G401 (cell line): ENCODE measurements around the gene IL17RA. TPM values are rescaled to one million over a fixed set of nuclear protein-coding genes. Genes with fewer than 3 reads are reported as not detected.
"Not testable (repeated sequence)": the region's sequence is repeated elsewhere in the genome, so short reads cannot be mapped to it uniquely, and the experiment has no call there.

Experiments
- DNase-seq: peaks from one replicate; pipeline ENCODE4 v3.0.0-alpha.2; 2015; ENCODE audit warnings: low spot score
- in situ Hi-C: cut with HindIII; loops from 2 replicates; pipeline ENCODE4 v1.10.0; 2016; ENCODE audit warnings: low sequenced_read_pairs, mixed read lengths
- total RNA-seq: library from RNA; depleted of rRNA; stranded (reverse); fragments of >200 nt; shearing (Covaris generic); gene quantifications from 2 replicates; pipeline ENCODE4 v1.2.3, GENCODE V29; 2014; rRNA removed

IL17RA gene
- total RNA-seq, 1 experiment from 2014 or later = 7.3 TPM

GRCh38 chr22:17143826-17144225 lies 59.0 kb downstream of the IL17RA start:
- in situ Hi-C loops = no loop called here
- DNase-seq = no peak

DNA sequence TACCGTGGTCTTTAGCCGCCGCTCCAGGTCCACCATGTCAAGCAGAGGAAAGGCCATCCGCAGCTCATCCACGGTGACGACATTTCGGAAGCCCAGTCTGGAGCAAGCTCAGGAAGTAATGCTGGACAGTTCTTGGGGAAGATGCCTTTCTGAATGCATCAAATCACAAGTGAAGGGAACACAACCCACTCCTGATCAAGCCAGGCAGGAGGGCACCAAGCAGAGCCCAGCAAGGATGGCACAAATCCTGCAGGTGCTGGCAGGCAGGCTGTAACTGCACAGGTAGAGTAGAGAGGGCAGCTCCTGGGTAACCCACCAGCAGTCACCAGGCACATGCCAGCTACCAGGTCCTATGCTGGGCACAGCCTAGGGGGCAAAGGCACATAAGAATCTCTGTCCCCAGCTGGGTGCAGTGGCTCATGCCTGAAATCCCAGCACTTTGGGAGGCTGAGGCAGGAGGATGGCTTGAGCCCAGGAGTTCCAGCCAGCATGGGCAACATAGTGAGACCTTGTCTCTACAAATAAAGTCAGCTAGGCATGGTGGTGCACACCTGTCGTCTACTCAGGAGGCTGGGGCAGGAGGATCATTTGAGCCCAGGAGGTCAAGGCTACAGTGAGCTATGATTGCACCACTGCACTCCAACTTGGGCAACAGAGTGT lies 60.4 kb downstream of the IL17RA start:
- in situ Hi-C loops = no loop called here

GRCh38 chr22:17147458-17147857 lies 62.7 kb downstream of the IL17RA start:
- DNase-seq, in situ Hi-C loops: not testable (repeated sequence)

More for the DNA sequence above, 60.4 kb downstream of the IL17RA start:
- DNase-seq = no peak

DNA sequence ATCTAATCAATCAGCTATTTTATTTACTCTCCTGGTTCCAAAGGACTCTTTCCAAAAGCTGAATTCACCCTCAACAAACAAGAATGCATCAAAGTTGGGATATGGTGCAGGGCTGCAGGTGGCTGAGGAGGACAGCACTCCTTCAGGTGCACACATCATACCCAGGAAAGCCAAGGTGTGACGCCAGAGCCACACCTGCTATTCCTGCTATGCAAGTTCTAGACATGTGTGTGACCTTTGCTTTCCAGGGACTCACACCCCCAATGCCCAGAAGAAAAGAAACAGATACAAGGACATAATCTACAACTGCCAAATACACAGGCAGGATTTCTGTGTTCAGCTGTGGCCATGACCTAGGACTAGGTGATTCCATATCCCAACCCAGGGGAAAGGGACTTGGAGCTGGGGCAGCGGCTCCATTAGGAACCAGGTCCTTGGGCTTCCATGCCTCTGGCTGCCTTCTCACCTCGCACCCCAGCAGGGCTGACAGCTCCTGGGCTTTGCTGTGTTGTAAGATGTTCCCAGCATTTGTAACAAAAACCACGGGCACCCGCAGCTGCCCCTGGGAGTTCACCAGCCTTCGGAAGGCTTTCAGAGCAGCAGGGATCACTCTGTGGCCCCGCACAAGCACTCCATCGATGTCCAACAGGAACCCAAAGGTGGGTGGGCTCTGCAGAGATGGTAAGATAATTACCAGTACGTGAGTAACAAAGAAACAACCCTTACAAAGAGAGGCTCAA lies 64.4 kb downstream of the IL17RA start:
- DNase-seq = no peak
- in situ Hi-C loops = no loop called here

GRCh38 chr22:17152340-17152739 lies 67.5 kb downstream of the IL17RA start:
- in situ Hi-C loops = no loop called here
- DNase-seq = no peak

GRCh38 chr22:17152971-17153370 lies 68.2 kb downstream of the IL17RA start:
- no peak for DNase-seq
- in situ Hi-C loops = no loop called here

GRCh38 chr22:17155941-17156340 lies 71.1 kb downstream of the IL17RA start:
- DNase-seq = no peak
- in situ Hi-C loops = no loop called here

GRCh38 chr22:17157714-17158113 lies 72.9 kb downstream of the IL17RA start:
- DNase-seq = no peak
- in situ Hi-C loops = no loop called here

DNA sequence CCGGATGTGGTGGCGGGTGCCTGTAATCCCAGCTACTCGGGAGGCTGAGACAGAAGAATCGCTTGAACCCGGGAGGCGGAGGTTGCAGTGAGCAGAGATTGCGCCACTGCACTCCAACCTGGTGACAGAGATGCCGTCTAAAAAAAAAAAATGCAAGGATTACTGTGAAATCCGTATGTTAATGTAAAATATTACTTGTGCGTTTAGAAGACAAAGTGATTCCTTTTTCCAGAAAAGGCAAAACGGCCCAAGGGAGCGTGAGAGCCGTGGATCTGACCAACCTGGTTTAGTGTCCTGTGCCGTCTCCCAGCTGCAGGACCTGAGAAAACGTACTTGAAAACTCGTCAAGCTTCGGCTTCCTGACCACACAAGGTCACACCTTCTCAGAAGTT lies 73.4 kb downstream of the IL17RA start:
- in situ Hi-C loops = no loop called here
- no peak for DNase-seq

- in situ Hi-C loops = no loop called here
- peak; percentile 84 for DNase-seq
Measured at GRCh38 chr22:17158568-17159503, 74.0 kb downstream of the IL17RA start, which contains the start of gene HDHD5. TSS of gene HDHD5 (minus strand) at chr22:17159277. CDS start at chr22:17159251, 26 bp downstream.

DNA sequence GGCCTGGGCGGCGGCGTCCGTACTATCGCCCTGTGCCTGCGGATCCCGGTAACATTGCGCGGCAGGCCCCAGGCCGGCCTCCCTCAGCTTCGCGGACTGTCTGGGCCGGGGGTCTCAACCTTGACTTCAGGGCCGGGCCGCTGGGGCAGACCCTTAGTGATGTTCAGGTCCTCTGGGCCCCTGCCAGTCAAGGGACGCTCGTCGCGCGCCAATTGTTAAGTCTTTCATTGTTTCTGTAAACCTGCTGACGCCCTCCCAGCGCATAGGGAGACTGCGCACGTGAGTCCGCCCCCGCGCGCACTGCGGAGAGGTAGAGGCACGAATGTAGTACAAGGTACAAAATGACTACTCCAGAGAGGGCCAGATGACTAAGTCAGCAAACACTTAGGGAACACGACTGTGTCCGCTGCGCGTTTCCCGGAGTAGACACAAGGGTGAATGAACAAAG lies 74.7 kb downstream of the IL17RA start:
- DNase-seq = peak; percentile 71
- in situ Hi-C loops = no loop called here

DNA sequence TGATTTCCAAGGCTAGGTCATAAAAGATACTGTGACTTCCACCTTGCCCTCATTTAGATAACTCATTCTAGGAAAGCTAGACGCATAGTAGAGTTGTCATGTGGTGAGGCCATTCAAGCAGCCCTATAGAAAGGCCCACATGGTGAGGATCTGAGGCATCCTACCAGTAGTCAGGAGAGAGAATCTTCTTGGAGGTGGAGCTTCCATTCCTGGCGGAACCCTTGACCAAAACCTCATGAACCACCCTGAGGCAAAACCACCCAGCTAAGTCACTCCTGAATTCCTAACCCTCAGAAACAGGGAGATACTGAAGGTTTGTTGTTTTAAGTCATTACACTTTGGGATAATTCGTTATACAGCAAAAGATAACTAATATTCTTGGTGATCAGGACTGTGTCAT lies 77.2 kb downstream of the IL17RA start:
- no peak for DNase-seq
- in situ Hi-C loops = no loop called here

DNA sequence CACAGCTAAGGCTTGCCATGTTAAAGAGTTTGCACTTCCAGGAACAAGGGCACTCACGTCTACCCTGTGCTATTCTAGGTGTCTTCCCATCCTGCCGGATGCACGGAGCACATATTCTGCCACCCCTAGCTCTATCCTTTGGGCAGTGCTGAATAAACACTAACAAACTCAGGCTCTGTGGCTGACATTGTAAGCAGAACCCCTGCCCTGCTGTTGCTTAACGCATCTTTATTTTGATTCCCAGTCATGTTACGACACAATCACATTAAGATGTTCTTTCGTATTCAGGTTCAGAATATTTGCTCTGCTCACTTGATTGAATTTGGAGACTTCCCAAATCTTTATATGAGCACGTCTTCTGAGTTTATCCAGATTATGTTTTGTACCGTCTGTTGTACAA lies 77.9 kb downstream of the IL17RA start:
- no peak for DNase-seq
- in situ Hi-C loops = no loop called here

GRCh38 chr22:17164392-17165024 lies 79.7 kb downstream of the IL17RA start:
- no peak for DNase-seq
- in situ Hi-C loops = no loop called here

Other genes starting within 250 kb of the IL17RA start
- not detected in 2 replicates for gene GAB4, start 76.8 kb upstream of the IL17RA start, total RNA-seq
- 0.74 and 0.75 TPM in 2 replicates for gene TMEM121B, start 36.4 kb downstream of the IL17RA start, total RNA-seq
- gene HDHD5, start 74.3 kb downstream of the IL17RA start, total RNA-seq = 163 and 164 TPM in 2 replicates
- not detected in 2 replicates for gene ADA2, start 134.4 kb downstream of the IL17RA start, total RNA-seq